Thoracic aorta (tissue), 2 donors: ENCODE results near the gene CELF1. TPM values are rescaled to one million over a fixed set of nuclear protein-coding genes. Genes with fewer than 3 reads are reported as not detected.

Source experiments
- ATAC-seq: fragments of 150-250 bp; one replicate; pipeline ENCODE4 v1.8.0; 2017; ENCODE audit warnings: low read depth; ENCODE audit not compliant: insufficient number of reproducible peaks, low FRiP score
- DNase-seq: peaks from one replicate; pipeline ENCODE4 v3.0.0-alpha.2; 2020; ENCODE audit warnings: low spot score
- H3K27ac ChIP-seq, 2 donors: fragments of 200-600 bp; sonication (generic); 1 replicate in 1 of 2; 2 replicates in 1 of 2; pipeline ENCODE4 v1.5.1; 2016; ENCODE audit warnings: mild to moderate bottlenecking in 2 of 2, moderate library complexity in 2 of 2
- H3K27me3 ChIP-seq: fragments of 200-600 bp; sonication (generic); replicated peaks from 2 replicates; pipeline ENCODE4 v1.6.0; 2016; ENCODE audit warnings: mild to moderate bottlenecking; ENCODE audit not compliant: insufficient read depth
- H3K36me3 ChIP-seq: fragments of 200-600 bp; sonication (generic); one replicate; pipeline ENCODE4 v1.5.1; 2016
- H3K4me1 ChIP-seq, 2 donors: fragments of 200-600 bp; sonication (generic); 1 replicate in 1 of 2; 2 replicates in 1 of 2; pipeline versions ENCODE4 v1.5.1 to v1.6.0; 2016; ENCODE audit warnings: low read depth in 2 of 2, mild to moderate bottlenecking in 1 of 2; ENCODE audit not compliant: control insufficient read depth in 1 of 2
- H3K4me3 ChIP-seq: fragments of 200-600 bp; sonication (generic); 2 replicates; pipeline ENCODE4 v1.5.1; 2016; ENCODE audit warnings: mild to moderate bottlenecking
- H3K9me3 ChIP-seq: fragments of 200-600 bp; sonication (generic); 2 replicates; pipeline ENCODE4 v1.5.1; 2016
- total RNA-seq, 2 donors: library from RNA; depleted of rRNA; stranded (reverse); fragments of >200 nt; gene quantifications; one replicate each; pipeline versions ENCODE4 v1.1.0 to v1.2.3, GENCODE V29; 2016
- TF ChIP-seq, protein P1 (sequence below): fragments of 200-600 bp; sonication (generic); IDR thresholded peaks from one replicate; pipeline ENCODE4 v1.5.1; 2019; ENCODE audit warnings: antibody characterized with exemption

Gene CELF1
- total RNA-seq, 2 donors from 2014 or later: 112 to 114 TPM

DNA sequence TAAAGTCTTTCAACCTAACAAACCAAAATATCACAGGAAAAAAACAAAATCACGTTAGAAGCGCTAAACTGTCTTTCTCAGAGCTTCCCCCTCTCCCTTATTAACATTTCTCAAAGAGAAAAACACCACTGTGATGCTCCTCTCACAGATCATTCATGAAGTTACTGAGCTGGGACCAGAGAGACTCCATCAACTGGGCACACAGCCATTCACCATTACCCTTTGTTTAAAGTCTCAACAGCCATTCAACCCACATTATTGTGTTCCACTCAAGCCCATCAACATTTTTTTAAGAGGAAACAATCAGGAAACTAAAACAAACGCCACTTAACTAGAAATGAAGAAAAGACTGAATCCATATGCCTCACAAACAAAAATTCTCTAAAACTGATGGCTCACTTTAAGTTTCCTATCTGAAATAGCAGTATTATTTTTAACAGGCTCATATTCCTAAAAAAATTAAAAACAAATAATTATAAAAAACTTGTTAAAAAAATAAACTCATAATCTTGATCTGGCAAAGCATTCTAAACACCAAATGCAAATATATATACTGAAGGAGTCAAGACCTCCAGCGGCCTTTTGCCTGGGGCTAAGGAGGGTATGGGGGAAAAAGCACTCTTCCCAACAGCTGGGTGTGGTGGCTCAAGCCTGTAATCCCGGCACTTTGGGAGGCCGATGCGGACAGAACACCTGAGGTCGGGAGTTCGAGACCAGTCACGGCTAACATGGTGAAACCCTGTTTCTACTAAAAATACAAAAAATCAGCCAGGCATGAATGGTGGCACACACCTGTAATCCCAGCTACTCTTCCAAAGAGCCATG, 14.0 kb downstream of the CELF1 start:
- Histone ChIP-seq H3K4me3 (no peak overlapping the region), H3K9me3 (no peaks in the 10 kb centered on the region), H3K4me1 (peaks cover 31 to 61% of the 10 kb centered on the region in 2 donors), H3K36me3 (no peaks in the 10 kb centered on the region), H3K27me3 (no peaks in the 10 kb centered on the region), H3K27ac (no peak overlapping the region)
- no peak for DNase-seq
- no peak for ATAC-seq
- TF ChIP-seq, protein P1, sequence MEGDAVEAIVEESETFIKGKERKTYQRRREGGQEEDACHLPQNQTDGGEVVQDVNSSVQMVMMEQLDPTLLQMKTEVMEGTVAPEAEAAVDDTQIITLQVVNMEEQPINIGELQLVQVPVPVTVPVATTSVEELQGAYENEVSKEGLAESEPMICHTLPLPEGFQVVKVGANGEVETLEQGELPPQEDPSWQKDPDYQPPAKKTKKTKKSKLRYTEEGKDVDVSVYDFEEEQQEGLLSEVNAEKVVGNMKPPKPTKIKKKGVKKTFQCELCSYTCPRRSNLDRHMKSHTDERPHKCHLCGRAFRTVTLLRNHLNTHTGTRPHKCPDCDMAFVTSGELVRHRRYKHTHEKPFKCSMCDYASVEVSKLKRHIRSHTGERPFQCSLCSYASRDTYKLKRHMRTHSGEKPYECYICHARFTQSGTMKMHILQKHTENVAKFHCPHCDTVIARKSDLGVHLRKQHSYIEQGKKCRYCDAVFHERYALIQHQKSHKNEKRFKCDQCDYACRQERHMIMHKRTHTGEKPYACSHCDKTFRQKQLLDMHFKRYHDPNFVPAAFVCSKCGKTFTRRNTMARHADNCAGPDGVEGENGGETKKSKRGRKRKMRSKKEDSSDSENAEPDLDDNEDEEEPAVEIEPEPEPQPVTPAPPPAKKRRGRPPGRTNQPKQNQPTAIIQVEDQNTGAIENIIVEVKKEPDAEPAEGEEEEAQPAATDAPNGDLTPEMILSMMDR: no peak

DNA sequence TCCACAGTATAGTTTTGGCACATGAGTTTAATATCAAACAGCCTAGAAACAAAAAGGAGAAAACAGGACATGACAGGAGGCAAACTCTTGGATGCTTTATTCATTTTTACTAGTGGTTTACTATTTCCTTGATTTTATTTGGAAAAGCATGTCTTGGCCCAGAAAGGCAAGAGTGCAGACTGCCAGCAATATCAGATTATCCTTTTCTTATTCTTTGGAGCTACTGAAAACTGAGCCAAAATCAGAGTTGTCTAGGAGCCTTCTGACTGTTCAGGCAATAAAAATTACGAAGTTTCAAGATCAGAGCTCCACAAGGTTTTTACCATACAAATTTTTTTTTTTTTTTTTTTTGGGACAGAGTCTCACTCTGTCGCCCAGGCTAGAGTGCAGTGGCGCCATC, 16.0 kb downstream of the CELF1 start:
- Histone ChIP-seq H3K27ac (no peak overlapping the region), H3K4me1 (peaks cover 44 to 79% of the 10 kb centered on the region in 2 donors)

DNA sequence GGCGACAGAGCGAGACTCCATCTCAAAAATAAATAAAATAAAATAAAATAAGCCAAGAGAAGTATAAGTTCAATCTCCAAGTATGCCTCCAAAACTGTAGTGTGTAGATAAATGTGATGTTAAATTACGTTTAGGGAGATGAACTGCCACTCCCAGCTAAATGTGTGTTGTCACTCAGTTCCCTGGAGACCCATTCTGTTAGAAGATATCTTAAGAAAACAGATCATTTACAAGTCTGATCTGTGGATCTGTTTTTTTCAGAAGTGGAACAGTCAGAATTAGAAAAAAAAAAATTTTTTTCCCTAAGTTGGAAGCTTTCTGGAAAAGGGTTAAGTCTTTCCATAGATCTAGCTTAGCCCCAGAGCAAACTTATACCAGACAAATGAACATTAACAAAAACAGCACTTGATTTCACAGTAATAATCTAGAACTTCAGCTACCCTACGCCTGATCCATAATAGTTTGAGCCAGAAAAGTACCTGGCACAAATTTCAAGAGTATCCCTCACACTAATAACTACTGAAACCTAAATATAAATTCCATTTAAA, 18.2 kb downstream of the CELF1 start:
- H3K27ac ChIP-seq: peak overlapping the region in 1 of 2 donors; percentile 36
- H3K4me1 ChIP-seq: peaks cover 47 to 81% of the 10 kb centered on the region in 2 donors

More for the DNA sequence above, 16.0 kb downstream of the CELF1 start:
- TF ChIP-seq, protein P1: no peak
- H3K9me3 ChIP-seq: no peaks in the 10 kb centered on the region
- no peaks in the 10 kb centered on the region for H3K27me3 ChIP-seq
- H3K4me3 ChIP-seq: no peak overlapping the region
- DNase-seq (no peak), ATAC-seq (no peak)
- no peaks in the 10 kb centered on the region for H3K36me3 ChIP-seq

DNA sequence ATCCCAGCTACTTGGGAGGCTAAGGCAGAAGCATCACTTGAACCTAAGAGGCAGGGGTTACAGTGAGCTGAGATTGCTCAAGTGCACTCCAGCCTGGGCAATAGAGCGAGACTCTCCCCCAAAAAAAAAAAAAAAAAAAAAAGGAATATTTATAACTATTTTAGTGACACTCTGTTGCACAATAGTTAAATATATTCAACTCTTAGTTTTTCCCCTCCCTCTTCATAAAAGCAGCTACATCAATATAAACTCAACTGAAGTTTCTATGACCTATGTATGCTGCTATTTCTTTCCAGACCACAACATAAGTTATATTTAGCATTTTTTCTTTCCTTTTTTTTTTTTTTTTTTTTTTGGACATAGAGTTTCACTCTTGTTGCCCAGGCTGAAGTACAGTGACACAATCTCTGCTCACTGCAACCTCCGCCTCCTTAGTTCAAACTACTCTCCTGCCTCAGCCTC, 19.2 kb downstream of the CELF1 start:
- Histone ChIP-seq H3K36me3 (no peaks in the 10 kb centered on the region), H3K9me3 (no peaks in the 10 kb centered on the region), H3K4me3 (peak overlapping the region; percentile 16), H3K27ac (peak overlapping the region; percentile 49 to 70), H3K27me3 (no peaks in the 10 kb centered on the region), H3K4me1 (peaks cover 43 to 75% of the 10 kb centered on the region in 2 donors)
- DNase-seq: no peak
- TF ChIP-seq, protein P1: no peak
- no peak for ATAC-seq

More for the DNA sequence above, 18.2 kb downstream of the CELF1 start:
- H3K27me3 ChIP-seq: no peaks in the 10 kb centered on the region
- H3K4me3 ChIP-seq: no peak overlapping the region
- ATAC-seq (no peak), DNase-seq (no peak)
- TF ChIP-seq, protein P1: no peak
- H3K36me3 ChIP-seq: no peaks in the 10 kb centered on the region
- H3K9me3 ChIP-seq: no peaks in the 10 kb centered on the region

DNA sequence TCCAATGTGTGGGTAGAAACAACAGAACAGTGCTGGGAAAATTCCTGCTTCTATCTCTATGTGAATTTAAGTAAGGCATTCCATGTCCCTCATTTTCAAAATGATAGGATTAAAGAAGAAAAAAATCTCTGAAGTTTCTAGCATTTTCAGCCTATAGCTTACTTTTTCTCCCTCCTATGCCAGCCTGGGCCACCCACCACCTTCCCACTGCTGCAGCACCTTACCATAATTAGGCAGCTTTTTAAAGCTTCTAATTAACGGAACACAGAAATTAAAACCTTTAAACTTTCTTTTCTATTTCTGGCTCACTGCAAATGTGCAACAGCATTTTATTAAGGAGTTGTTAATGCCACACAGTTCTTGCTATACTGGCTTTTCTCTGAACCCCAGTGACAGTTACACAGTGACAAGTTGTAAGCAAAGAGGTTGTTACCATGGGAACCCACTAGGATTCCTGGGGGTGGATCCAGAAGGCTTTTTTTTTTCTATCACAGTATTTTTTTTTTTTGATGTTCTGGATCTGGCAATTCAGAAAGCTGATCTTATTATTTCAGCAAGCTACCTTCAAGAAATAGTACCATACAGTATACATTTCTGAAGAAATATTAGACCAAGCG, 20.2 kb downstream of the CELF1 start:
- DNase-seq (no peak), ATAC-seq (no peak)
- H3K36me3 ChIP-seq: no peaks in the 10 kb centered on the region
- peak overlapping the region in 1 of 2 donors; percentile 70 for H3K27ac ChIP-seq
- no peaks in the 10 kb centered on the region for H3K27me3 ChIP-seq
- no peak overlapping the region for H3K4me3 ChIP-seq
- TF ChIP-seq, protein P1: no peak
- peaks cover 43 to 71% of the 10 kb centered on the region in 2 donors for H3K4me1 ChIP-seq
- no peaks in the 10 kb centered on the region for H3K9me3 ChIP-seq
